WTC11 (cell line): Measurements from ENCODE around the gene FANCC.

Experiments
- ATF1 ChIP-seq: sonication (generic); formaldehyde crosslinking; IDR thresholded peaks from 2 replicates; pipeline ENCODE4 v1.8.1; 2023; ENCODE audit warnings: mild to moderate bottlenecking, moderate library complexity, missing genetic modification reagents
- ATF6 ChIP-seq: sonication (generic); formaldehyde crosslinking; IDR thresholded peaks from 2 replicates; pipeline ENCODE4 v1.8.1; 2023; ENCODE audit warnings: mild to moderate bottlenecking, missing genetic modification reagents
- CREM ChIP-seq: sonication (generic); formaldehyde crosslinking; IDR thresholded peaks from 2 replicates; pipeline ENCODE4 v1.8.1; 2022; ENCODE audit warnings: mild to moderate bottlenecking, missing genetic modification reagents, moderate library complexity
- ETV6 ChIP-seq: sonication (generic); formaldehyde crosslinking; IDR thresholded peaks from 2 replicates; pipeline ENCODE4 v1.8.1; 2022; ENCODE audit warnings: mild to moderate bottlenecking, missing genetic modification reagents
- FOXJ3 ChIP-seq: sonication (generic); formaldehyde crosslinking; IDR thresholded peaks from 2 replicates; pipeline ENCODE4 v1.9.0; 2021; ENCODE audit warnings: missing genetic modification reagents, mild to moderate bottlenecking, borderline replicate concordance
- FOXK1 ChIP-seq: sonication (generic); formaldehyde crosslinking; IDR thresholded peaks from 2 replicates; pipeline ENCODE4 v1.8.0; 2022; ENCODE audit warnings: mild to moderate bottlenecking, moderate library complexity, missing genetic modification reagents
- GABPB1 ChIP-seq: sonication (generic); formaldehyde crosslinking; IDR thresholded peaks from 2 replicates; pipeline ENCODE4 v1.8.1; 2023; ENCODE audit warnings: mild to moderate bottlenecking, missing genetic modification reagents
- KAT7 ChIP-seq: sonication (generic); formaldehyde crosslinking; IDR thresholded peaks from 2 replicates; pipeline ENCODE4 v1.8.1; 2023; ENCODE audit warnings: missing genetic modification reagents, mild to moderate bottlenecking, borderline replicate concordance
- ZNF281 ChIP-seq: sonication (generic); formaldehyde crosslinking; IDR thresholded peaks from 2 replicates; pipeline ENCODE4 v1.8.0; 2023; ENCODE audit warnings: mild to moderate bottlenecking, missing genetic modification reagents
- TF ChIP-seq, protein P1 (sequence below): fragments of 200-600 bp; IDR thresholded peaks from 2 replicates; pipeline ENCODE4 v1.8.0; 2022; ENCODE audit warnings: antibody characterized with exemption
- TF ChIP-seq, protein P2 (sequence below): sonication (generic); formaldehyde crosslinking; IDR thresholded peaks from 2 replicates; pipeline ENCODE4 v1.8.1; 2023; ENCODE audit warnings: mild to moderate bottlenecking, missing genetic modification reagents, moderate library complexity
- TF ChIP-seq, protein P3 (sequence below): sonication (generic); formaldehyde crosslinking; IDR thresholded peaks from 2 replicates; pipeline ENCODE4 v1.8.1; 2023; ENCODE audit warnings: mild to moderate bottlenecking, missing genetic modification reagents

DNA sequence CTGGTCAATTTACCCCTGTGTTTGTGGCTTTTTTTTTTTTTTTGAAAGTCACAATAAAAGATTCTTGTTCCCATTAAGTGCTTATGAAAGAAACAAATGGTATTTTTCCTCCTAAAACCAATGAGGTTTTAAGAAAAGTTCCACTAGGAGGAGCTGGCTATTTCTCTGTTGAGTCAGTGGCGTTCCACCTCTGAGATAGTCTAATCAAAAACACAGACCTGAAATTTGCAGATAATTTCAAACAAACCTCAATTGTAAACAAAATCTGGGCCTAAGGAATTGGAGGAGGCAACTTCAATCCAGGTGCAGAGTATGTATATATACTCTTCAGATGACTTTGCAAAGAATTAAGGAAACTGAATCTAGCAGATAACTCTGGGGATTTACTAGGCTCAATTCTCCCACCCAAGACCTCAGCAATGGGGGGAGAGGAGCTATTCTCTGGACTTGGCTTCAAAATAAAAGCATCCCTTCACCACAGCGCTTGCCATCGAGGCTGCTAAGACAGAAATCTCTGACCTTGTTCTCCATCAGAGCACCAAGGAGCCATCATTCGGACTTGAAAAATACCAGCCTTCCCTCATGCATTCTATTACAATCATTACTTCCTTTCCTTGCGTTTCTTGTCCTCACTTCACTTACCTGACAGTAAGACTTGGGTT is 52.4 kb downstream of the FANCC start:
- TF ChIP-seq, protein P1, sequence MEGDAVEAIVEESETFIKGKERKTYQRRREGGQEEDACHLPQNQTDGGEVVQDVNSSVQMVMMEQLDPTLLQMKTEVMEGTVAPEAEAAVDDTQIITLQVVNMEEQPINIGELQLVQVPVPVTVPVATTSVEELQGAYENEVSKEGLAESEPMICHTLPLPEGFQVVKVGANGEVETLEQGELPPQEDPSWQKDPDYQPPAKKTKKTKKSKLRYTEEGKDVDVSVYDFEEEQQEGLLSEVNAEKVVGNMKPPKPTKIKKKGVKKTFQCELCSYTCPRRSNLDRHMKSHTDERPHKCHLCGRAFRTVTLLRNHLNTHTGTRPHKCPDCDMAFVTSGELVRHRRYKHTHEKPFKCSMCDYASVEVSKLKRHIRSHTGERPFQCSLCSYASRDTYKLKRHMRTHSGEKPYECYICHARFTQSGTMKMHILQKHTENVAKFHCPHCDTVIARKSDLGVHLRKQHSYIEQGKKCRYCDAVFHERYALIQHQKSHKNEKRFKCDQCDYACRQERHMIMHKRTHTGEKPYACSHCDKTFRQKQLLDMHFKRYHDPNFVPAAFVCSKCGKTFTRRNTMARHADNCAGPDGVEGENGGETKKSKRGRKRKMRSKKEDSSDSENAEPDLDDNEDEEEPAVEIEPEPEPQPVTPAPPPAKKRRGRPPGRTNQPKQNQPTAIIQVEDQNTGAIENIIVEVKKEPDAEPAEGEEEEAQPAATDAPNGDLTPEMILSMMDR: no peak
- no peak for TF ChIP-seq ZNF281
- TF ChIP-seq FOXJ3 (CRISPR knock-in tag): no peak
- TF ChIP-seq, protein P2, sequence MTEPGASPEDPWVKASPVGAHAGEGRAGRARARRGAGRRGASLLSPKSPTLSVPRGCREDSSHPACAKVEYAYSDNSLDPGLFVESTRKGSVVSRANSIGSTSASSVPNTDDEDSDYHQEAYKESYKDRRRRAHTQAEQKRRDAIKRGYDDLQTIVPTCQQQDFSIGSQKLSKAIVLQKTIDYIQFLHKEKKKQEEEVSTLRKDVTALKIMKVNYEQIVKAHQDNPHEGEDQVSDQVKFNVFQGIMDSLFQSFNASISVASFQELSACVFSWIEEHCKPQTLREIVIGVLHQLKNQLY: no peak
- no peak for TF ChIP-seq ATF1 (CRISPR knock-in tag)
- TF ChIP-seq ETV6 (CRISPR knock-in tag): no peak
- TF ChIP-seq CREM: no peak
- TF ChIP-seq, protein P3, sequence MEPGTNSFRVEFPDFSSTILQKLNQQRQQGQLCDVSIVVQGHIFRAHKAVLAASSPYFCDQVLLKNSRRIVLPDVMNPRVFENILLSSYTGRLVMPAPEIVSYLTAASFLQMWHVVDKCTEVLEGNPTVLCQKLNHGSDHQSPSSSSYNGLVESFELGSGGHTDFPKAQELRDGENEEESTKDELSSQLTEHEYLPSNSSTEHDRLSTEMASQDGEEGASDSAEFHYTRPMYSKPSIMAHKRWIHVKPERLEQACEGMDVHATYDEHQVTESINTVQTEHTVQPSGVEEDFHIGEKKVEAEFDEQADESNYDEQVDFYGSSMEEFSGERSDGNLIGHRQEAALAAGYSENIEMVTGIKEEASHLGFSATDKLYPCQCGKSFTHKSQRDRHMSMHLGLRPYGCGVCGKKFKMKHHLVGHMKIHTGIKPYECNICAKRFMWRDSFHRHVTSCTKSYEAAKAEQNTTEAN (CRISPR knock-in tag): no peak
- no peak for TF ChIP-seq FOXK1 (CRISPR knock-in tag)
- TF ChIP-seq KAT7: no peak
- no peak for TF ChIP-seq ATF6 (CRISPR knock-in tag)
- TF ChIP-seq GABPB1 (CRISPR knock-in tag): no peak
